K562 (cell line): ENCODE results near the gene MT1E. TPM values are rescaled to one million over a fixed set of nuclear protein-coding genes. Genes with fewer than 3 reads are reported as not detected.

Source experiments
- FOSL1 ChIP-seq: fragments of 200-800 bp; sonication (Bioruptor generic); conservative IDR thresholded peaks from 2 replicates; pipeline ENCODE4 v1.6.1; 2016; ENCODE audit warnings: missing genetic modification characterization, missing compliant biosample characterization
- GABPA ChIP-seq: fragments of 200-800 bp; sonication (Bioruptor generic); conservative IDR thresholded peaks from 2 replicates; pipeline ENCODE4 v1.6.1; 2016; ENCODE audit warnings: low read depth, missing genetic modification characterization, missing compliant biosample characterization
- KDM1A ChIP-seq, 2 experiments: fragments of 450-650 bp; IDR thresholded peaks; 2 replicates each; pipeline ENCODE4 v1.6.1; 2016; ENCODE audit warnings: mild to moderate bottlenecking in 2 of 2
- PCBP2 ChIP-seq: fragments of 200-400 bp; formaldehyde crosslinking; IDR thresholded peaks from 2 replicates; pipeline ENCODE4 v1.6.1; 2018; ENCODE audit warnings: low read length, low read depth, mild to moderate bottlenecking, moderate library complexity; ENCODE audit not compliant: poor library complexity, severe bottlenecking
- RBM25 ChIP-seq: fragments of 200-400 bp; formaldehyde crosslinking; IDR thresholded peaks from 2 replicates; pipeline ENCODE4 v1.6.1; 2018; ENCODE audit warnings: low read length, low read depth, moderate library complexity; ENCODE audit not compliant: severe bottlenecking
- RUNX1 ChIP-seq: sonication (generic); IDR thresholded peaks from 2 replicates; pipeline ENCODE4 v1.6.1; 2016; ENCODE audit warnings: antibody characterized with exemption, low read depth
- TSC22D4 ChIP-seq: fragments of 450-650 bp; IDR thresholded peaks from 2 replicates; pipeline ENCODE4 v1.6.1; 2016; ENCODE audit warnings: missing genetic modification characterization, missing biosample characterization, control low read depth
- ZNF282 ChIP-seq: sonication (generic); formaldehyde crosslinking; IDR thresholded peaks from 2 replicates; pipeline ENCODE4 v1.8.1; 2023; ENCODE audit warnings: missing genetic modification reagents
- ZNF318 ChIP-seq, 2 experiments: fragments of 450-650 bp; IDR thresholded peaks; 2 replicates each; pipeline ENCODE4 v1.6.1; 2016; ENCODE audit warnings: mild to moderate bottlenecking in 2 of 2, borderline replicate concordance in 1 of 2, low read depth in 1 of 2, moderate library complexity in 1 of 2
- ZNF589 ChIP-seq: fragments of 200-800 bp; sonication (Bioruptor generic); IDR thresholded peaks from 2 replicates; pipeline ENCODE4 v1.6.1; 2016; ENCODE audit warnings: low read depth, missing genetic modification characterization, missing compliant biosample characterization
- ZNF644 ChIP-seq: fragments of 200-800 bp; sonication (Bioruptor generic); IDR thresholded peaks from 2 replicates; pipeline ENCODE4 v1.6.1; 2016; ENCODE audit warnings: low read depth, missing genetic modification characterization, missing compliant biosample characterization
- ZNF785 ChIP-seq: fragments of 250-450 bp; sonication (Bioruptor Pico); IDR thresholded peaks from 2 replicates; pipeline ENCODE4 v1.4.0; 2020; ENCODE audit warnings: mild to moderate bottlenecking
- polyA plus RNA-seq, 8 experiments: library from polyadenylated mRNA; depleted of rRNA in 4 of 8; stranded (reverse) in 5 of 8; unstranded in 3 of 8; fragments of >200 nt; fragmentation: Nextera tagmentation in 2 of 8; fragmentation: Illumina TruSeq in 1 of 8; extraction: Ambion mirVana in 2 of 8; extraction: Trizol in 1 of 8; gene quantifications; 2 replicates each; pipeline versions ENCODE4 v1.2.1 to v1.2.3, GENCODE V29; 2011 to 2014; ENCODE audit warnings: inconsistent platforms in 1 of 8, missing spikeins in 1 of 8
- total RNA-seq, 7 experiments: library from RNA; depleted of rRNA in 6 of 7; stranded (reverse); fragments of >200 nt in 6 of 7; fragmentation: Illumina TruSeq in 2 of 7; extraction: Trizol in 2 of 7; gene quantifications; 2 replicates each; pipeline versions ENCODE4 v1.2.1 to v1.2.3, GENCODE V29; 2011 to 2021; ENCODE audit warnings: low replicate concordance in 1 of 7
- TF ChIP-seq, protein P1 (sequence below): fragments of 450-650 bp; IDR thresholded peaks from 2 replicates; pipeline ENCODE4 v1.6.1; 2016; ENCODE audit warnings: mild to moderate bottlenecking
- TF ChIP-seq, protein P2 (sequence below), 2 experiments: IDR thresholded peaks; 2 replicates each; pipeline ENCODE4 v1.6.1; 2012; ENCODE audit warnings: improper control_type of control experiment in 2 of 2, low read depth in 2 of 2, low read length in 2 of 2, borderline replicate concordance in 1 of 2

Gene MT1E
- total and polyA plus RNA-seq, 9 of the 15 experiments (the other 6 are each of a cell fraction or from before 2014, with no cell fraction given): 0.29 to 0.81 (median 0.46) TPM; not detected in 3

DNA sequence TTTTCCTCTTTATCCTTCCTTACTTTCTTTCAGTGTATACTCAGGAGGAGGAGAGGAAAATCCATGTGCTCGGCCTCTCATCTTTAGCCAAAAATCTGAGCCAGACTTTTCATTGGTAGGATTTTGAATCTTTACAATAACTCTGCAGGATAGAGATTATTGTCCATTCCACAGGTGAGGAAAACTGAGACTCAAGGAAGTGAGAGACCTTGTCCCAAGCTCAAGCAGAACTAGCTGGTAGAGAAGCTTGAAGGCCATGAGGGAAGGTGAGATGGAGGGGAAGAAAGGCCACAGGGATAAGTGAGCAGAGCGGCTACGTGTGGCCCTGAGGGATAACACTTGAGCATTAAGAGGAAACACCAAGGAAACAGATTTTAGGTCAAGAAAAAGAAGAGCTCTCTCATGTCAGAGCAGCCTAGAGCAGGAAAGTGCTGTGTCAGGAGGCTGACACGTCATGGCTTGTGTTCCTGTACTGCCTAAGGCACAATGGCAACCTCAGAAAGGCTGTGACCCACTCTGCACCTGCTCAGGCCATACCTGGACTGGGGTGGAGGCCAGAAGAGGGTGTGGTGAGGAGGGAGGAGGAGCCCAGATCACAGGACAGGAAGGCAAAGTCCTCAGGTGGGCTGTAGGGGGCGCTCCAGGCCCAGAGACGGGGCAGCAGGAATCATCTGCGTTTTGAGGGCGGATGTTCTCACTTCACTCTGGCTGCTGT, 48.8 kb upstream of the MT1E start (continued):
- no peak for TF ChIP-seq ZNF318 (IDR thresholded peaks at IDR 0.05; ENCODE audit: borderline replicate concordance in 1 of 2, low read depth in 1 of 2)
- TF ChIP-seq KDM1A (IDR thresholded peaks at IDR 0.05): 0 out of 4 replicates have a peak, but pooled peaks of 1 of the 2 experiments have one; percentile 22
- no peak for TF ChIP-seq ZNF282
- no peak for TF ChIP-seq TSC22D4
- TF ChIP-seq RUNX1: no peak
- no peak for TF ChIP-seq ZNF589
- no peak for TF ChIP-seq ZNF785 (CRISPR knock-in tag)
- no peak for TF ChIP-seq GABPA
- TF ChIP-seq ZNF644 (tag): no peak
- no peak for TF ChIP-seq FOSL1 (tag)
- TF ChIP-seq, protein P1, sequence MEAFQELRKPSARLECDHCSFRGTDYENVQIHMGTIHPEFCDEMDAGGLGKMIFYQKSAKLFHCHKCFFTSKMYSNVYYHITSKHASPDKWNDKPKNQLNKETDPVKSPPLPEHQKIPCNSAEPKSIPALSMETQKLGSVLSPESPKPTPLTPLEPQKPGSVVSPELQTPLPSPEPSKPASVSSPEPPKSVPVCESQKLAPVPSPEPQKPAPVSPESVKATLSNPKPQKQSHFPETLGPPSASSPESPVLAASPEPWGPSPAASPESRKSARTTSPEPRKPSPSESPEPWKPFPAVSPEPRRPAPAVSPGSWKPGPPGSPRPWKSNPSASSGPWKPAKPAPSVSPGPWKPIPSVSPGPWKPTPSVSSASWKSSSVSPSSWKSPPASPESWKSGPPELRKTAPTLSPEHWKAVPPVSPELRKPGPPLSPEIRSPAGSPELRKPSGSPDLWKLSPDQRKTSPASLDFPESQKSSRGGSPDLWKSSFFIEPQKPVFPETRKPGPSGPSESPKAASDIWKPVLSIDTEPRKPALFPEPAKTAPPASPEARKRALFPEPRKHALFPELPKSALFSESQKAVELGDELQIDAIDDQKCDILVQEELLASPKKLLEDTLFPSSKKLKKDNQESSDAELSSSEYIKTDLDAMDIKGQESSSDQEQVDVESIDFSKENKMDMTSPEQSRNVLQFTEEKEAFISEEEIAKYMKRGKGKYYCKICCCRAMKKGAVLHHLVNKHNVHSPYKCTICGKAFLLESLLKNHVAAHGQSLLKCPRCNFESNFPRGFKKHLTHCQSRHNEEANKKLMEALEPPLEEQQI: no peak
- no peak for TF ChIP-seq PCBP2
- peak; percentile 69 for TF ChIP-seq RBM25
- TF ChIP-seq, protein P2, sequence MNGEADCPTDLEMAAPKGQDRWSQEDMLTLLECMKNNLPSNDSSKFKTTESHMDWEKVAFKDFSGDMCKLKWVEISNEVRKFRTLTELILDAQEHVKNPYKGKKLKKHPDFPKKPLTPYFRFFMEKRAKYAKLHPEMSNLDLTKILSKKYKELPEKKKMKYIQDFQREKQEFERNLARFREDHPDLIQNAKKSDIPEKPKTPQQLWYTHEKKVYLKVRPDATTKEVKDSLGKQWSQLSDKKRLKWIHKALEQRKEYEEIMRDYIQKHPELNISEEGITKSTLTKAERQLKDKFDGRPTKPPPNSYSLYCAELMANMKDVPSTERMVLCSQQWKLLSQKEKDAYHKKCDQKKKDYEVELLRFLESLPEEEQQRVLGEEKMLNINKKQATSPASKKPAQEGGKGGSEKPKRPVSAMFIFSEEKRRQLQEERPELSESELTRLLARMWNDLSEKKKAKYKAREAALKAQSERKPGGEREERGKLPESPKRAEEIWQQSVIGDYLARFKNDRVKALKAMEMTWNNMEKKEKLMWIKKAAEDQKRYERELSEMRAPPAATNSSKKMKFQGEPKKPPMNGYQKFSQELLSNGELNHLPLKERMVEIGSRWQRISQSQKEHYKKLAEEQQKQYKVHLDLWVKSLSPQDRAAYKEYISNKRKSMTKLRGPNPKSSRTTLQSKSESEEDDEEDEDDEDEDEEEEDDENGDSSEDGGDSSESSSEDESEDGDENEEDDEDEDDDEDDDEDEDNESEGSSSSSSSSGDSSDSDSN (IDR thresholded peaks at IDR 0.05; ENCODE audit: borderline replicate concordance in 1 of 2, low read depth in 2 of 2, low read length in 2 of 2): no peak
